Coronary artery (tissue), 2 donors: ENCODE measurements around the gene MYO5B.

Experiments used
- DNase-seq: peaks from one replicate; pipeline ENCODE4 v3.0.0-alpha.2; 2017; ENCODE audit warnings: low spot score
- H3K27ac ChIP-seq, 2 donors: fragments of 200-600 bp; sonication (generic); one replicate each; pipeline ENCODE4 v1.5.1; 2016 to 2019
- H3K4me3 ChIP-seq: fragments of 200-600 bp; sonication (generic); 2 replicates; pipeline ENCODE4 v1.5.1; 2016; ENCODE audit warnings: mild to moderate bottlenecking, moderate library complexity
- CTCF ChIP-seq: fragments of 200-600 bp; sonication (generic); IDR thresholded peaks from one replicate; pipeline ENCODE4 v1.5.1; 2019; ENCODE audit warnings: antibody characterized with exemption

The MYO5B gene

GRCh38 chr18:50014606-50015005 lies 180.3 kb downstream of the MYO5B start:
- no peak for TF ChIP-seq CTCF
- Histone ChIP-seq H3K27ac (no peak overlapping the region), H3K4me3 (no peak overlapping the region)
- no peak for DNase-seq

GRCh38 chr18:50013363-50014138 lies 181.4 kb downstream of the MYO5B start:
- Histone ChIP-seq H3K4me3 (no peak overlapping the region), H3K27ac (no peak overlapping the region)
- no peak for DNase-seq
- TF ChIP-seq CTCF = no peak

- Histone ChIP-seq H3K27ac (no peak overlapping the region), H3K4me3 (no peak overlapping the region)
- DNase-seq = no peak
- no peak for TF ChIP-seq CTCF
These were observed 183.0 kb downstream of the MYO5B start for GRCh38 chr18:50011813-50012435.

GRCh38 chr18:50009773-50010335 lies 185.1 kb downstream of the MYO5B start:
- Histone ChIP-seq H3K4me3 (no peak overlapping the region), H3K27ac (no peak overlapping the region)
- no peak for TF ChIP-seq CTCF
- no peak for DNase-seq

GRCh38 chr18:50008306-50008705 lies 186.6 kb downstream of the MYO5B start:
- TF ChIP-seq CTCF = no peak
- no peak overlapping the region for H3K27ac ChIP-seq
- no peak overlapping the region for H3K4me3 ChIP-seq
- no peak for DNase-seq

GRCh38 chr18:50006470-50007046 lies 188.4 kb downstream of the MYO5B start:
- TF ChIP-seq CTCF = no peak
- no peak overlapping the region for H3K4me3 ChIP-seq
- H3K27ac ChIP-seq = no peak overlapping the region
- no peak for DNase-seq
